ENCODE results near the gene TMPRSS9.
"Not testable (repeated sequence)": the region's sequence is repeated elsewhere in the genome, so short reads cannot be mapped to it uniquely, and the experiment has no call there.

The TMPRSS9 gene

DNA sequence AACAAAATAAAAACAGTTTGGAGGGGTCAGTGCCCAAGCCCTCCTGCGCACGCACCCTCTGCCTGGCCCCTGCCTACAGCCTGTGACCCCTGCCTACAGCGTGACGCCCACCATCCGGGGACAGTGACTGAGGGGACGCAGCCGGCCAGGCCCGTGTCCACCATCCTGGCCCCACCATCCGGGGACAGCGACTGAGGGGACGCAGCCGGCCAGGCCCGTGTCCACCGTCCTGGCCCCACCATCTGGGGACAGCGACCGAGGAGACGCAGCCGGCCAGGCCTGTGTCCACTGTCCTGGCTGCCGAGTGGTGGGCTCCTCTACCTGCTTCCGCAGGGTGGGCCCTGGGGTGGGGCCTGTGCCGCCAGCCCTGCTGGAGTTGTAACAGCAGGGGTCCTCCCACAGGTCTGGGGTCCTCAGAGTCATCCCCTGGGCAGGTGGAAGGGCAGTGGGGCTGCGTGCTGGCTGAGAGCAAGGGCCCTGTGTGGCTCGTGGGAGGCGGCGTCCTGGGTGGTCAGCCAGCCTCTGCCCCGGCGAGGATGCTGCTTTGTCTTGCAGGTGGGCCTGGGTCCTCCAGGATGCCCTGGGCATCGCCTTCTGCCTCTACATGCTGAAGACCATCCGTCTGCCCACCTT lies 17.3 kb upstream of the TMPRSS9 start:
- DNase-seq, result no peak

DNA sequence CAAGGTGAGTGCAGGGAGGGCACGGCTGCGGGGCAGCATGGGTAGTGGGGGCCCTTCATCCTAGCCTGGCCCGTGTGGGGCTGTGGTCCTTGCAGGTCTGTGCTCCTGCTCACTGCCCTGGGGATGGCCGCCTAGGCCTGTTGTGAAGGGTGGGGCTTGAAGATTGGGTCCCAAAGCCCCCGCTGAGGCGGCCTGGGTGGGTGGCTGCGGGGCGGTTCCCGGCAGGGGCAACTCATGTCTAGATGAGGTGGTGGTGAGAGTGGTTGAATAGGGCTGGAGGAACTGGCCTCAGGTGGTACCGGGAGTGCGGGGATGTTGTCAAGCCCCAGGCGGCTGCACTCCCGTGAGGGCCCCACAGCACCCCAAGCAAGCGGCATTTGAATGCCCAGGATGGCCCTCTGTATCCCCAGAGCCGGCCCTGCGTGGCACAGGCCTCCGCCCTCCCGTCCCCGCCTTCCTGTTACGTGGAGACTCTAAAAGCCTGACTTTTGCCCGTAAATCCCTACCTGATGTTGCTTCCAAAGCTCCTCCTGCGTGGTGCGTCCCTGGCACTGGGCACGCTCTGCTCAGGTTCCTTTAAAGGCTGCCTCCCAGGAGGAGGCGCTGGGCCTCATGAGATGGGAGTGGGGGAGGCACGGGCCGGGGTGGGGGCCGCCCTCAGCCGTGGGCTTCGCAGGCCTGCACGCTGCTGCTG lies 16.6 kb upstream of the TMPRSS9 start:
- DNase-seq, result no peak

DNA sequence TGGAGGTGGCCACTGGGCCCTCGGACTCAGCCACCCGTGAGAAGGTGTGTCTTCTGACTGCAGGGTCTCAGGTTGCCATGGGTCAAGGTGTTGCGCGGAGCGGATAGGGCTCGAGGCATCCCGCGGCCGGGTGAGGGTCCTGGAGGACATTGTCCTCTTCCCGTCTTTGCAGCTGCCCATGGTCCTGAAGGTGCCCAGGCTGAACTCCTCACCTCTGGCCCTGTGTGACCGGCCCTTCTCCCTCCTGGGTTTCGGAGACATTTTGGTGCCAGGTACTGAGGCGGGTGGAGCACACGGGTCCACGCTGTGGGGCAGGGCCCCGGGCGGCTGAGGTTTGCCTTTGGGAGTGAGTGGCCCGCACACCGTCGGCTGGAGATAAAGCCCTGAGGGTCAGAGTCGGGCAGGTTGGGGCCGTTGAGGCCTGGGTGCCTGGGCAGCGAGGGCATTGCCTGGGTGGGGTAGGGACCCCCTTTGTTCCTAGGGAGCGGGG lies 15.6 kb upstream of the TMPRSS9 start:
- DNase-seq, result no peak

DNA sequence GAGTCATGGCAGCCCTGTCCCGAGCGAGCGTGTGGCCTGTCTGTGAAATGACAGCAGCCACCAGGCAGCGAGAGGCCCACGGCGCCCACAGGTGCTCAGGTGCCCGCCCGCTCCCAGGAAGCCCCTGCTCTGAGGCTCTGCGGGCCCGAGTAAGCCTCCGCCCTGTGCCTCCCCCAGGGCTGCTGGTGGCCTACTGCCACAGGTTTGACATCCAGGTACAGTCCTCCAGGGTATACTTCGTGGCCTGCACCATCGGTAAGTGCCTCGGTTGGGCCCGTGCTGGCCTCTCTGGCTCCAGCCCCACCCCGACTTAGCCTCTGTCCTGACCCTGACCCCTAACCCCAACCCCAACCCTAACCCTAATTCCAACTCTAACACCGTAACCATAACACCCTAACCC lies 15.0 kb upstream of the TMPRSS9 start:
- no peak for DNase-seq

DNA sequence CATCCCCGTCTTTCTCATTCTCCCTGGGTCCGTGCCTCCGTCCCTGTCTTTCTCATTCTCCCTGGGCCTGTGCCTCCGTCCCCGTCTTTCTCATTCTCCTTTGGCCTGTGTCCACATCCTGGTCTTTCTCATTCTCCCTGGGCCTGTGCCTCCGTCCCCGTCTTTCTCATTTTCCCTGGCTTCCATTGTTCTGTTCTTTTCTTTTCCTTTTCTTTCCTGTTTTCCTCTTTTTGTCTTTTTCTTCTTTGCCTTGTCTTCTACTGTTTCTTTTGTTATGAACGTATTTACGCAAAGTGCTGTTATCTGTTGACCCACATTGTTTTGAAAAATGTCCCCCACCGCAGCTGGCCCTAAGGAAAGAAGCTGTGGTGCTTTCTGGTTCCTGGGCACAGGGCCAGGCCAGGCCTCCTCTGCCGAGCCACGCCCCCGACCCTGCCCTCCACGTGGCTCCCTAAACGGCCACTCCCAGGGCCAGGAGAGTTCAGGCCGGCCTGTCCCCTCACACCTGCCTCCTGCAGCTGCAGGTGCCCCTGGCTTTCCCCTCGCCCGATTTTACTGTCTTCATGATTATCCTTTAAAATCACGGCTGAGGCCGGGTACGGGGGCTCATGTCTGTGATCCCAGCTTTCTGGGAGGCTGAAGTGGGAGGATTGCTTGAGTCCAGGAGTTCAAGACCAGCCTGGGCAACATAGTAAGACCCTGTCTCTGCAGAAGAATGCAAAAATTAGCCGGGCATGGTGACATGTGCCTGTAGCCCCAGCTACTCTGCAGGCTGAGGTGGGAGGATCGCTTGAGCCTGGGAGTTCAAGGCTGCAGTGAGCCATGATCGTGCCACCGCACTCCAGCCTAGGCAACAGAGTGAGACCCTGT lies 14.0 kb upstream of the TMPRSS9 start:
- peak in 1 of 2 experiments; percentile 16 for DNase-seq

DNA sequence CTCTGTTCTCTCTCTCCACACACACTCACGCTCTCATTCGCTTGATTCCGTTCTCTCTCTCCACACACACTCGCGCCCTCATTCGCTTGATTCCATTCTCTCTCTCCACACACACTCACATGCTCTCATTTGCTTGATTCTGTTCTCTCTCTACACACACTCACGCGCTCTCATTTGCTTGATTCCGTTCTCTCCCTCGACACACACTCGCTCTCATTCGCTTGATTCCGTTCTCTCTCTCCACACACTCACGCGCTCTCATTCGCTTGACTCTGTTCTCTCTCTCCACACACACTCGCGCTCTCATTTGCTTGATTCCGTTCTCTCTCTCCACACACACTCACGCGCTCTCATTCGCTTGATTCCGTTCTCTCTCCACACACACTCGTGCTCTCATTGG lies 10.2 kb upstream of the TMPRSS9 start:
- DNase-seq, result not testable (repeated sequence)

DNA sequence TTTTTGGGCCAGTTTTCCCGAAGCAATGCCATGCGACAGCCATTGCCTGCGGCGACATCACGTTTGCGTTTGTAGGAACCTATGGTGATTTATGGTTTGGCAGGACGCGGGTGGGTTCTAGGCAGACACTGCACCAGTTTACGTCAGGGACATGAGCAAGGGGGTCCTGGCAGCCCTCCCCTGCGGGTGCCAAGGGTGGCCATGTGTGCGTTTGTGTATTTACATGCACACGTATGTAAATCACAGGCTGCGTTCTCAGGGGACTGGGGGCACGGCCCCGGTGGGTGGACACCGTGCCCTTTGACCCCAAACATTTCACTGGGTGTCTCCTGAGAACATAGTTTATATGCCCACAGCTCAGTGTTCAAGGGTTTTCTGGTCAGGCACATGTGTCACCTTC lies 9.4 kb upstream of the TMPRSS9 start:
- no peak for DNase-seq

DNA sequence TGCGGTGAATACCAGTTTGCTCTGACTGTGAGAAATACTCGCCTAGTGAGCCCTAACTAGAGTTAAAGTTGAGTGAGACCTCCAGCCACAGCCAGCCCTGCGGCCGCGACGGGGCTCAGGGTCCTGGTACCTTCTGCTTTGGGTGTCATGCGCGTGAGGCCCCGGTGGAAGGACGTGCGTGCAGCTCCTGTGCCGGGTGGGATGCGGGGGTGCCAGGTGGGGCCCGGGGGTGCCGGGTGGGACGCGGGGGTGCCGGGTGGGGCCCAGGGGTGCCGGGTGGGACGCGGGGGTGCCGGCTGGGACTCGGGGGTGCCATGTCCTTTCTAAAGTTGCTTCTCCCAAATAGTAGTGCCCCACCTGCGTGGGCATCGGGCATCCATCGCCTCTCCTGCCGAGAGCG lies 8.5 kb upstream of the TMPRSS9 start:
- DNase-seq, result no peak

DNA sequence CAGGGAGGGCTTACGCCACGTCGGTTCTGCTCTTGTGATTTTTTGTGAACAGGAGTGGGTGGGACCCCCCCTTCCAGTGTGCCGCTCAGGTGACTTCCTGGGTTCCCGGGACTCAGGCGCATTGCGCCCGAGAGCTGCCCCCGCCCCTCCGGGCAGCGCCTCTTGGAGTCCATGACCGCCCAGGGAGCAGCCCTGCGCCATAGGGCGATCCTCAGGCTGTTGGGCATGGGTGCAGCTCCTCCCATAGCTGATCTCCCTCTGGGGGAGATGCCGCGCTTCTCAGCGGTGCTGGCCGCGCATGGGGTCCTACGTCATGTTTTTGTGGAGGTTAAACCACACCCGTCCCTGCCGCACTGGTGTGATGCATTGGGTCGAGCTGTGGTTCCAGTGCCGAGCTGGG lies 7.9 kb upstream of the TMPRSS9 start:
- no peak for DNase-seq

DNA sequence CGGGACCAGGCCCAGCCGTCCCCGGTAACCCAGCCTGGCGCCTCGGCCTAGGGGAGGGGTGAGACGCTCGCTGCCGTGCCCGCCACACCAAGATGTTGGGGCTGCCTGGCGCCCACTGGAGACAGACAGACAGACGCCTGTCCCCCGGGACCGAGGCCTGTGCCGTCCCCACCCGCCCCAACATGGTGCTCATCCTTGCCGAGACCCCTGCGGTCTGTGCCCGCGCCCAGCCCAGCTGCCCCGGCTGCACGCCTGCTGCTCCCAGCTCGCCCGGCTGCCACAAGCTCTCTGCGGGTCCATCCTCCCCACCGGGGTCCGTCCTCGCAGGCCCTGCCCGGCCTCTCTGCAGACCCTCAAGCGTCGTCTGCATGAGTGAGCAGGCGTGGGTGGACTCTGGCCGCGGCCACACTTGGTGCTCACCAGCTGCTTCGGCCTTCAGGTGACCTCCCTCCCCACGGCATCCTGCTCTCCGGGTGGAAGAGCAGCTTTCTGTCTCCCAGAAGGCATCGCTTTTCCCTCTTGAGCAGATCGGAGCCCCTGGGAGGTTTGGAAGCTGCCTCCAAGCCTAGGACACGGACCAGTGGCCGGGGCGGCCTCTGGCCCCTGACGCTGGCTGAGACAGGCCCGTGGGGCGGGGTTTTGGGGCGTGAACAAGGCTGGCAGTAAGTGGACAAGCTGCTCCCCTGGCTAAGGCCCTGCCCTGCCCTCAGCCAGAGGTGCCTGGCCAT lies 6.7 kb upstream of the TMPRSS9 start:
- no peak for DNase-seq

DNA sequence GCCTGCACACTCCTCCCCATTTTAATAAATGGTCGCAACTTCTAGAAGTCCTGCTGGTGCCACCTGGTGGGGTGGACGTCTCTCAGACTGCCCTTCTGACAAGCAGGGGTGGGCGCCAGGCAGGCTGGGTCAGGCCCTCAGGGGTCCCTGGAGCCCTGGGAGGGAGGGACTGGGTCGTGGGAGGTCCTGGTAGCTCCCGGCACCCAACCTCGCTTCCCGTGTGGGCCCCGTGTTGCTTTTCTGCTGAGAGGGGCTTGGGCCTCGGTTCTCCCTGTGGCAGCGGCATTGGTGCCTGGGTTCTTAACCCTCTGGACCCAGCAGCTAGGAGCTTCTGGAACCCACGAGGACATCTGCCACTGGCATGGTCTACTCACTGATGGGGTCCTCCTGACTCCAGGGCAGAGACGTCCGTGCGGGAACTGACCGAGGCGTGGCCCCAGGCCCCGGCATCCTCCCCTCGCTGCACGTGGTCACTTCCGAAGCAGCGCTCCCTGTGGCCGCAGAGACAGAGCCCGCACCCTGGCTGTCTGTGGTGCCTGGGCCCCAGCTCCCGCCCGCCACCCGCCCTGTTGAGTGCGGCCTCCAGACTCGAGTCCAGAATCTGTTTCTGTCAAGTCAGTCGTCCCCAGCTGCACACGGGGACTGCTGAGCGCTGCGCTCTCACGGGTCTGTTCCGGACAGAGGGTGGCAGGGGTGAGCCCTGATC lies 6.0 kb upstream of the TMPRSS9 start:
- no peak for DNase-seq

DNA sequence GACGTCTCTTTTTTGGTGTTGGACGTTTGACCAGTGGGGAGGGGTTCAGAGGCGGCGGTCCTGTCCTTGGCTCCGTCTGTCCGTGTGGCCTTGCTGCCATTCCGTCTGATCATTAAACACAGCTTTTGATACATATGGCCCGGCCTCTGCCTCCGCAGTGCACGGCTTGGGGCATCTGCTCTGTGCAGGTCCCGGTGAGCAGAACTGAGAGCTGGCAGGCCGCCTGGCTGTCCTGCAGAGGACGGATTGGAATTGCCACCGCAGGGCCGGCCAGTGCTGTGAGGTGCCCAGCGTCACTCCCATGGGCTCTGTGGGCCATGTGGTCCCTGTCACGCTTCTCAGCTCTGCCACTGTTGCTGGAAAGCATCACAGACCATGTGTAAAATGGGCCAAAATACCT lies 5.4 kb upstream of the TMPRSS9 start:
- DNase-seq, result no peak

DNA sequence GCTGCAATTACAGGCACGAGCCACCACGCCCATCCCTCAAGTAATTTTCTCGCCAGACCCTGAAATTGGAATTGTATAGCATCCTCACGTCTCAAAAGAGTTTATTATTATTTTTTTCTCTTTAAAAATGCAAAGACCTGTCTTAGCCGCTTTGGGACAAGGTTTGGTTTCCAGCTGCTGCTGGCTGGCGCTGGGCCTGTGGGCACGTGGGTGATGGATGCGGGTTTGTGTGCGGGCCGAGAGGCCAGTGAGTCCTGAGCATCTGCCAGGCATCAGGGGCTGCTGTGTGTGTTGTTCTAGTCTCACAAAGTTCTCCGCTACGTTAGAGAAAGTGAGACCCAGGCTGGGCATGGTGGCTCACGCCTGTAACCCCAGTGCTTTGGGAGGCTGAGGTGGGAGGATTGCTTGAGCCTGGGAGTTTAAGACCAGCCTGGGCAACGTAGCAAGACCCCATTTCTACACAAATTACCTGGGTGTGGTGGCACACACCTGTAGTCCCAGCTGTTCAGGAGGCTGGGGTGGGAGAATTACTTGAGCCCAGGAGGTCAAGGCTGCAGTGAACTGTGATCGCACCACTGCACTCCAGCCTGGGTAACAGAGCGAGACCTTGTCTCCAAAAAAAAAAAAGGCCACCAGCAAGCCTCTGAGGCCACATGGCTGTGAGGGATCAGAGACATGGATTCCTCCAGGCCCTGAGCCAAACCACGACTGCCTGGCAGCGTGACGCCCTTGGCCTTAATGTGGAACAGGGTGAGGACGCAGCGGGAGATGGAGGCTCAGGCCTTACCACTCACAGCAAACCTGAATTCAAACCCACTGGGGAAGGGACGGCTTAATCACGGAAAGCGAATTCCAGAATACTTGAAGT lies 4.7 kb upstream of the TMPRSS9 start:
- DNase-seq, result no peak

DNA sequence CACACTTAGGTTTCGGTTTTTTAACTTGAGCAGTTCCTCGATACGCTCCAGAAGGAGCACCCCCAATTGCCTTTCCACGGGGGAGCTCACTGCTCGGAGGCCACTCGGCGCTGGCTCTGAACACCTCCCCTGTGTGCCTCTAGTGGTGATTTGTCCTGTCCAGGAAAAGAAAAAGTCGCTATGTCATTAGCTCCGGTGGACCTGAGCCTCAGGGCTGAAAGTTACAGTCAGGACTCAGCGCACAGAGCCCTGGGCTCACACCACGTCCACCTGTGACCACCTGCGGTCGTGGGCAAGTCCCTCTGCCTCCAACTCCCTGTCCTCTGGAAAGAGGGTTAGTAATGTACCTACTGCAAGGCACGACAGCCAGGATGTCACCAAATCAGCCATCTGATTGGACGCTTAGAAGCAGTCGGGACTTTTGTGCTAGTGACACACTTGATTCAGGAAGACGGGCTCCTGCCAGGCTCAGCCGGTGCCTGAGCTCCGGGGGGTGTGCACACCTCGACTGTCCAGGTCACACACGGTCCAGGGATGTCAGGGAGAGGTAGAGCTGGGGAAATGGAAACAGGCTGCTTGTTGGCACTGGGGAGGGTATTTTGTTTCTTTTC lies 3.9 kb upstream of the TMPRSS9 start:
- no peak for DNase-seq

DNA sequence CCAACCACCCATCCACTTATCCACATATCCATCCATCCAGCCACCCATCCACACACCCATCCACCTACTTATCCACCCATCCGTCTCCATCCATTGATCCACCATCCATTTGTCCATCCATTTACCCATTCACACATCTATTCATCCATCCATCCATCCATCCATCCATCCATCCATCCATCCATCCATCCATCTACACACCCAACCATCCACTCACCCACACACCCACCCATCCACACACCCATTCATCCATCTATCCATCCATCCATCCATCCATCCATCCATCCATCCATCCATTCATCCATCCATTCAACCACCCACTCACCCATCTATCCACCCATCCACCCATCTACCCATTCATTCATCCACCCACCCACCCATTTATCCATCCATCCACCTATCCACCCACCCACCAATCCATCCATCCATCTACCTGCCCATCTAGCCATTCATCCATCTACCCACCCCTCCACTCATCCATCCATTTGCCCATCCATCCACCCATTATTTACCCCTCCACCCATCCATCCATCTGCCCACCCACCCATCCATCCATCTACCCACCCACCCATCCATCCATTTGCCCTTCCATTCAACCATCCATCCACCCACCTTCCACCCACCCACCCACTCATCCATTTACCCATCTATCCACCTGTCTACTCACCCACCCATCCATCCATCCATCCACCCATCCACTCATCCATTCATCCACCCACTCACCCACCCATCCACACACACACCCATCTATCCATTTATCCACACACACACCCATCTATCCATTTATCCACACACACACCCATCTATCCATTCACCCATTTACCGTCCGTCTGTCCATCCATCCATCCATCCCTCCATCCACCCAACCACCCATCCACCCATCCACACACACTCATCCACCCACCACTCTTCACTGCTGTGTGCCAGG lies 2.5 kb upstream of the TMPRSS9 start:
- no peak for DNase-seq

DNA sequence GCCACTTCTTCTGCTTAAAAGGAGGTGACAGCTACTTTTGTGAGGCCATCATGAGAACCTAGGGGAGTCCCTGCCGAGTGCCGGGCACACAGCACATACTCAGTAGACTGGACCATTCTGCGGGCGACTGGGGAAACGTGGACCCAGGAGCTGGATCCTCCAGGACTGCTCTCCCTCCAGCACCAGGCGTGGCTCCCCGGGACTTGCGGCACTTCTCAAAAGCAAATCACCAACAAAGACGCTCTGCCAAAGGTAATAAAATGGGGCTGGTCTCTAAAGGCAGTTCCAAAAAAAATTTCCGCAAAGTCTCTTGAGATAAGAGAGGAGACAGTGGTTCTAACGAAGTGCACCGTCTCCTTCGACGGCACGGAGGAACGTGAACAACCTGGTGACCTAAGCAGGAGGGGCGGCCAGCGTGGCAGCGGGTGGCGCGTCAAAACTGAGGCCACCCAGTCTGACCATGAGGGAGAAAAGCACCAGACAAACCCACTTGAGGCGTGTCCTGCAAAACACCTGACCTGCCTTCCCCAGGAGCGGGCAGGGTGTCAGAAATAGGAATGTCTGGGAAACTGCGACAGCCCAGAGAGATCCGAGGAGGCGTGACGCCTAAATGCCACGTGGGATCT lies 1.4 kb upstream of the TMPRSS9 start:
- DNase-seq, result no peak

DNA sequence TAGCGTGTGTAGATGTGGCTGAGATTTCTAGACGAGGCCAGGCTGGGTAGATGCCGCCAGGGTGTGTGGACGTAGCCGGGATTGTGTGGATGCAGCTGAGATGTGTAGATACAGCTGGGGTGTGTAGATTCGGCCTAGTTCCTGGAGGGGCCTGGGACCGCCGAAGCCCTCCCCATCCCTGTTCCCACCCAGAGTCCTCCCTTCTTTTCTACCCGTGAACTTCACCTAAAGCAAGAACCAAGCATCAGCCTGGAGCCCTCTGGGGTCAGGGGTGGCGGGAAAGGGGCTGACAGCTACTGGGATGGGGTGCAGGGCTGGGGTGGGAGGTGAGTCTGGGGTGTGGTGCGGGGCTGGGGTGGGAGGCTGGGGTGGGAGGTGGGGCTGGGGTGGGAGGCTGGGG lies 768 bp downstream of the TMPRSS9 start:
- no peak for DNase-seq

DNA sequence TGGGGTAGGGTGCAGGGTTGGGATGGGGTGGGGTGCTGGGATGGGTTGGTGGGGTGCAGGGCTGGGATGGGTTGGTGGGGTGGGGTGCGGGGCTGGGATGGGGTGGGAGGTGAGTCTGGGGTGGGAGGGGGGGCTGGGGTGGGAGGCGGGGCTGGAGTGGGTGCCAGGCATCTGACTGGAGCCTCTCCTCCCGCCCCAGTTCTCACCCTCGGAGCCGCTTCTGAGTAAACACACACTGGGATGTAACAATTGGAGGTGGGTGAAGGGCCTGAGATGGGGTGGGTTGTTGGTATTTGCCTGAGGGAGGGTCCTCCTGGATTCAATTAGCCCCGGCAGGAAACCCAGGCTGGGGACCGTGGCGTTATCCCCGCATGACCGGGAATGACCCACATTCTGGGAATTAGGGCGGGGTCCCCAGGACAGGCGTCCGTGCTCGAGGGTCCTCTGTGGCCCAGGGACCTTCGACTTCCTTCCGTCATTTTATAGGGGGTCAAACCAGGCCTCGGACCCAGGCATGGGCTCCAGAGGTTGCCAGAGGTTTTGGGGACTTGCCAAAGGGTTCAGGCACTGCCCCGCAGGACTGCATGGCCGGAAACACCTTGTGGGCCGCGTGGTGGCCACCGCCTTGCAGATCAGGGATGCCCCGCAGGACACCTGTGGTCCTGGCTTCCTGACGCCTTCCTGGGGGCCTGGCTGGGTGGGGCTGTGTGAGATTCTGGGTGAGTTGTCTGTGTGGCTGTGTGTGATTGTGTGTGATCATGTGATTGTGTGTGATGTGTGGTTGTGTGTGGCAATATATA lies 1.4 kb downstream of the TMPRSS9 start:
- no peak for DNase-seq

Measured in NCI-H2081 (cell line).